GM12878 (cell line): ENCODE measurements around the gene GMPR2. TPM values are rescaled to one million over a fixed set of nuclear protein-coding genes. Genes with fewer than 3 reads are reported as not detected.

ENCODE experiments used
- ATAC-seq: fragments of 200-7000 bp; cut with Tn5 transposase; 3 replicates; pipeline ENCODE4 v1.9.1; 2020; ENCODE audit warnings: mild to moderate bottlenecking, moderate library complexity
- BruUV-seq: library from RNA; stranded (reverse); fragments of 400-500 nt; replicated peaks from 2 replicates; lab custom pipeline; 2021; lab: Mats Ljungman, UMichigan
- CTCF ChIA-PET: fragments of 300-600 bp; sonication (Branson Sonifier 250); formaldehyde crosslinking; extraction: SDS; loops from one replicate; lab custom pipeline; 2021; ENCODE audit warnings: inconsistent platforms; lab: Yijun Ruan, JAX
- POLR2A ChIA-PET: fragments of 350-600 bp; formaldehyde crosslinking; extraction: SDS; loops from one replicate; lab custom pipeline; 2021; ENCODE audit warnings: inconsistent platforms; lab: Charles Lee
- RAD21 ChIA-PET: fragments of 300-600 bp; sonication (Branson Sonifier 250); formaldehyde crosslinking; loops from one replicate; lab custom pipeline; 2023; ENCODE audit warnings: antibody characterized with exemption; ENCODE audit not compliant: unreplicated experiment; lab: Charles Lee
- SMC1A ChIA-PET: fragments of 300-600 bp; sonication (Branson Sonifier 250); formaldehyde crosslinking; loops from one replicate; lab custom pipeline; 2023; ENCODE audit not compliant: unreplicated experiment, uncharacterized antibody; lab: Charles Lee
- DNase-seq: peaks from one replicate; pipeline ENCODE4 v3.0.0-alpha.2; 2011; ENCODE audit warnings: low read depth, low spot score
- FAIRE-seq: peaks from 3 replicates; lab custom pipeline; 2011; peaks lifted over from hg19 to GRCh38; lab: Jason Lieb, UNC
- H2AFZ ChIP-seq: 2 replicates; pipeline ENCODE4 v1.6.0; 2011; ENCODE audit warnings: low read depth, low read length, control low read depth; ENCODE audit not compliant: control insufficient read depth
- H3K27ac ChIP-seq: 2 replicates; pipeline ENCODE4 v1.5.1; 2011; ENCODE audit warnings: control low read depth; ENCODE audit not compliant: control insufficient read depth, insufficient read depth
- H3K27me3 ChIP-seq, 2 experiments: replicated peaks in 1 of 2; 2 replicates each; pipeline versions ENCODE4 v1.6.0 to v1.6.1; 2011; ENCODE audit warnings: low read length in 1 of 2; ENCODE audit not compliant: control insufficient read depth in 2 of 2, insufficient read depth in 2 of 2
- H3K36me3 ChIP-seq, 2 experiments: 2 replicates each; pipeline ENCODE4 v1.5.1; 2011; ENCODE audit warnings: low read length in 1 of 2; ENCODE audit not compliant: control insufficient read depth in 2 of 2, insufficient read depth in 2 of 2
- H3K4me1 ChIP-seq: 2 replicates; pipeline ENCODE4 v1.6.1; 2011; ENCODE audit warnings: mild to moderate bottlenecking, low read length, moderate library complexity, mixed read lengths; ENCODE audit not compliant: control insufficient read depth, insufficient read depth
- H3K4me2 ChIP-seq: 2 replicates; pipeline ENCODE4 v1.6.0; 2011; ENCODE audit warnings: control low read depth; ENCODE audit not compliant: control insufficient read depth, insufficient read depth
- H3K4me3 ChIP-seq: fragments of 200-600 bp; sonication (generic); 2 replicates; pipeline ENCODE4 v1.5.1; 2016
- H3K79me2 ChIP-seq: 2 replicates; pipeline ENCODE4 v1.6.0; 2011; ENCODE audit warnings: low read length; ENCODE audit not compliant: control insufficient read depth, insufficient read depth
- H3K9ac ChIP-seq: 2 replicates; pipeline ENCODE4 v1.8.0; 2011; ENCODE audit warnings: low read length, control low read depth, mixed read lengths; ENCODE audit not compliant: control insufficient read depth, insufficient read depth
- H3K9me3 ChIP-seq: replicated peaks from 3 replicates; pipeline ENCODE4 v1.5.1; 2011; ENCODE audit warnings: mild to moderate bottlenecking, low read length; ENCODE audit not compliant: control insufficient read depth, insufficient read depth
- H4K20me1 ChIP-seq: 2 replicates; pipeline ENCODE4 v1.6.0; 2011; ENCODE audit not compliant: control insufficient read depth, insufficient read depth
- CUX1 ChIP-seq: IDR thresholded peaks from 2 replicates; pipeline ENCODE4 v1.6.1; 2012; ENCODE audit warnings: improper control_type of control experiment, low read depth, low read length; ENCODE audit not compliant: insufficient replicate concordance
- KDM1A ChIP-seq: fragments of 200-600 bp; sonication (generic); IDR thresholded peaks from 2 replicates; pipeline ENCODE4 v1.6.1; 2016; ENCODE audit warnings: borderline replicate concordance
- MTA3 ChIP-seq: IDR thresholded peaks from 2 replicates; pipeline ENCODE4 v1.6.1; 2012; ENCODE audit warnings: low read length, inconsistent platforms, borderline replicate concordance
- MYC ChIP-seq: IDR thresholded peaks from 2 replicates; pipeline ENCODE4 v1.6.1; 2011; ENCODE audit warnings: mild to moderate bottlenecking, low read length, moderate library complexity, inconsistent platforms; ENCODE audit not compliant: insufficient read depth, insufficient replicate concordance, insufficient read length, severe bottlenecking
- POLR2AphosphoS5 ChIP-seq: IDR thresholded peaks from 2 replicates; pipeline ENCODE4 v1.6.1; 2011; ENCODE audit warnings: mild to moderate bottlenecking, low read length, inconsistent platforms
- RUNX3 ChIP-seq: IDR thresholded peaks from 2 replicates; pipeline ENCODE4 v1.6.1; 2012; ENCODE audit warnings: low read length, inconsistent platforms
- WGBS: methylation state at CpG from one replicate; pipeline ENCODE4 v1.1.6; 2016; ENCODE audit warnings: low lambda C conversion rate; ENCODE audit not compliant: insufficient replicate concordance, insufficient coverage; ENCODE audit errors: missing lambda C conversion rate; 5-methylcytosine and 5-hydroxymethylcytosine counted together
- in situ Hi-C: fragments of 300-500 bp; cut with MboI; formaldehyde crosslinking; loops from 9 replicates; pipeline ENCODE4 v1.14.3; 2018; ENCODE audit warnings: mixed read lengths
- intact Hi-C: fragments of 100-400 bp; cut with micrococcal nuclease; formaldehyde crosslinking; loops from one replicate; pipeline ENCODE4 v1.14.2; 2022; ENCODE audit not compliant: unreplicated experiment
- polyA plus RNA-seq, 11 experiments: library from polyadenylated mRNA; depleted of rRNA in 4 of 11; unstranded in 6 of 11; stranded (reverse) in 5 of 11; fragments of >200 nt; fragmentation: Nextera tagmentation in 4 of 11; fragmentation: Illumina TruSeq in 1 of 11; extraction: Ambion mirVana in 4 of 11; extraction: Trizol in 1 of 11; gene quantifications; 1 replicate in 1 of 11; 2 replicates in 10 of 11; pipeline versions ENCODE4 v1.2.1 to v1.2.3, GENCODE V29; 2011 to 2016; ENCODE audit warnings: inconsistent platforms in 2 of 11, missing spikeins in 2 of 11, low read depth in 1 of 11
- total RNA-seq, 4 experiments: library from RNA; depleted of rRNA in 3 of 4; stranded (reverse); fragments of >200 nt in 3 of 4; fragmentation: Illumina TruSeq in 1 of 4; extraction: Trizol in 1 of 4; gene quantifications; 2 replicates each; pipeline versions ENCODE4 v1.2.1 to v1.2.3, GENCODE V29; 2013 to 2021
- TF ChIP-seq, protein P1 (sequence below): fragments of 450-650 bp; conservative IDR thresholded peaks from 2 replicates; pipeline ENCODE4 v1.6.1; 2017; ENCODE audit warnings: mild to moderate bottlenecking, moderate library complexity

Gene GMPR2
- total and polyA plus RNA-seq, 10 of the 15 experiments (the other 5 are each of a cell fraction or from before 2014, with no cell fraction given), result 55.1 to 80.3 (median 61.5) TPM

DNA sequence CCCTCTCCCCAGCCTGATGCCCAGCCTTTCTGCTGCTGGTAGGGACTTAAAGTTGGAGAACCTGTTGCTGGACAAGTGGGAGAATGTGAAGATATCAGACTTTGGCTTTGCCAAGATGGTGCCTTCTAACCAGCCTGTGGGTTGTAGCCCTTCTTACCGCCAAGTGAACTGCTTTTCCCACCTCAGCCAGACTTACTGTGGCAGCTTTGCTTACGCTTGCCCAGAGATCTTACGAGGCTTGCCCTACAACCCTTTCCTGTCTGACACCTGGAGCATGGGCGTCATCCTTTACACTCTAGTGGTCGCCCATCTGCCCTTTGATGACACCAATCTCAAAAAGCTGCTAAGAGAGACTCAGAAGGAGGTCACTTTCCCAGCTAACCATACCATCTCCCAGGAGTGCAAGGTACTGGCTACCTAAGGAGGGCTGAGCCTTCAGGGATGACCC, 25.6 kb upstream of the GMPR2 start:
- Histone ChIP-seq H3K79me2 (peaks cover 10% of the 10 kb centered on the region), H3K27me3 (no peaks in the 10 kb centered on the region), H3K9ac (no peak overlapping the region), H3K36me3 (peaks cover 3 to 36% of the 10 kb centered on the region in 2 experiments; a peak in 3 of 4 replicates), H3K4me2 (no peak overlapping the region), H3K27ac (no peak overlapping the region), H2AFZ (no peak overlapping the region), H3K4me3 (no peak overlapping the region), H3K9me3 (peaks cover 3% of the 10 kb centered on the region; the same call in 2 of the 3 replicates), H3K4me1 (peaks cover 3% of the 10 kb centered on the region), H4K20me1 (0 out of 2 replicates have a peak, but pooled peaks cover 3% of the 10 kb centered on the region)
- CTCF ChIA-PET, result interaction anchor here (1.1 kb wide), 1 partner anchor 171 kb away, joined by 3 read pairs; no protein-coding TSS in a partner anchor
- TF ChIP-seq MYC (no peak), MTA3 (no peak), POLR2AphosphoS5 (no peak; the same call in 1 of the 2 replicates)
- ATAC-seq, result no peak; the same call in 2 of the 3 replicates
- SMC1A ChIA-PET, result no interaction called here
- in situ Hi-C loops (no loop called here), intact Hi-C loops (no loop called here)
- POLR2A ChIA-PET, result interaction anchor here (0.6 to 1.6 kb wide), 4 partner anchors 11 to 59 kb away, joined by 3 to 11 read pairs (median 4); partner anchors contain the start of genes RNF31 and TM9SF1
- no peak for FAIRE-seq
- 88% methylated on average over 5 of the region's 5 CpGs for WGBS
- DNase-seq, result no peak
- RAD21 ChIA-PET, result no interaction called here
- no TSS peak for BruUV-seq

GRCh38 chr14:24207625-24208024, 25.1 kb upstream of the GMPR2 start:
- SMC1A ChIA-PET, result no interaction called here
- Histone ChIP-seq H3K27ac (no peak overlapping the region), H4K20me1 (0 out of 2 replicates have a peak, but pooled peaks cover 3% of the 10 kb centered on the region), H3K4me1 (peaks cover 3% of the 10 kb centered on the region), H3K9ac (no peak overlapping the region), H3K4me2 (no peak overlapping the region), H2AFZ (no peak overlapping the region), H3K79me2 (peaks cover 14% of the 10 kb centered on the region), H3K27me3 (no peaks in the 10 kb centered on the region), H3K9me3 (peaks cover 3% of the 10 kb centered on the region; the same call in 2 of the 3 replicates), H3K36me3 (peaks cover 3 to 36% of the 10 kb centered on the region in 2 experiments; a peak in 3 of 4 replicates), H3K4me3 (no peak overlapping the region)
- FAIRE-seq, result no peak
- in situ Hi-C loops (no loop called here), intact Hi-C loops (no loop called here)
- DNase-seq, result no peak
- 100% methylated on average over 2 of the region's 2 CpGs for WGBS
- TF ChIP-seq RUNX3 (no peak), POLR2AphosphoS5 (0 out of 2 replicates have a peak, but pooled peaks have one; percentile 15), KDM1A (no peak), CUX1 (no peak)
- TF ChIP-seq, protein P1, sequence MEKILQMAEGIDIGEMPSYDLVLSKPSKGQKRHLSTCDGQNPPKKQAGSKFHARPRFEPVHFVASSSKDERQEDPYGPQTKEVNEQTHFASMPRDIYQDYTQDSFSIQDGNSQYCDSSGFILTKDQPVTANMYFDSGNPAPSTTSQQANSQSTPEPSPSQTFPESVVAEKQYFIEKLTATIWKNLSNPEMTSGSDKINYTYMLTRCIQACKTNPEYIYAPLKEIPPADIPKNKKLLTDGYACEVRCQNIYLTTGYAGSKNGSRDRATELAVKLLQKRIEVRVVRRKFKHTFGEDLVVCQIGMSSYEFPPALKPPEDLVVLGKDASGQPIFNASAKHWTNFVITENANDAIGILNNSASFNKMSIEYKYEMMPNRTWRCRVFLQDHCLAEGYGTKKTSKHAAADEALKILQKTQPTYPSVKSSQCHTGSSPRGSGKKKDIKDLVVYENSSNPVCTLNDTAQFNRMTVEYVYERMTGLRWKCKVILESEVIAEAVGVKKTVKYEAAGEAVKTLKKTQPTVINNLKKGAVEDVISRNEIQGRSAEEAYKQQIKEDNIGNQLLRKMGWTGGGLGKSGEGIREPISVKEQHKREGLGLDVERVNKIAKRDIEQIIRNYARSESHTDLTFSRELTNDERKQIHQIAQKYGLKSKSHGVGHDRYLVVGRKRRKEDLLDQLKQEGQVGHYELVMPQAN, result no peak
- POLR2A ChIA-PET, result interaction anchor here (1.0 to 1.6 kb wide), 3 partner anchors 12 to 60 kb away, joined by 3 to 11 read pairs (median 4); partner anchors contain the start of genes RNF31 and TM9SF1
- RAD21 ChIA-PET, result no interaction called here
- no peak for ATAC-seq
- BruUV-seq, result no TSS peak
- CTCF ChIA-PET, result interaction anchor here (1.0 kb wide), 1 partner anchor 90 kb away, joined by 3 read pairs; no protein-coding TSS in a partner anchor
